ENCODE data around the gene CLSTN1. TPM values are rescaled to one million over a fixed set of nuclear protein-coding genes. Genes with fewer than 3 reads are reported as not detected.
"Not testable (repeated sequence)": the region's sequence is repeated elsewhere in the genome, so short reads cannot be mapped to it uniquely, and the experiment has no call there.

Gene CLSTN1
- polyA plus RNA-seq, 6 donors from 2014 or later, result 11.1 to 31.9 (median 15.0) TPM

GRCh38 chr1:9814619-9815018 lies 9.1 kb downstream of the CLSTN1 start:
- H3K4me1 Mint-ChIP-seq, result peaks cover 19 to 53% (median 38%) of the 10 kb centered on the region in 3 donors
- H3K9me3 Mint-ChIP-seq, result no peaks in the 10 kb centered on the region
- H3K4me3 Mint-ChIP-seq, result no peak overlapping the region
- H3K27me3 Mint-ChIP-seq, result no peaks in the 10 kb centered on the region
- DNase-seq (no peak), ATAC-seq (ENCODE audit: low read depth in 2 of 2) (no peak)
- H3K36me3 Mint-ChIP-seq, result no peaks in the 10 kb centered on the region
- peak overlapping the region in 1 of 6 donors; percentile 80 for H3K27ac Mint-ChIP-seq

DNA sequence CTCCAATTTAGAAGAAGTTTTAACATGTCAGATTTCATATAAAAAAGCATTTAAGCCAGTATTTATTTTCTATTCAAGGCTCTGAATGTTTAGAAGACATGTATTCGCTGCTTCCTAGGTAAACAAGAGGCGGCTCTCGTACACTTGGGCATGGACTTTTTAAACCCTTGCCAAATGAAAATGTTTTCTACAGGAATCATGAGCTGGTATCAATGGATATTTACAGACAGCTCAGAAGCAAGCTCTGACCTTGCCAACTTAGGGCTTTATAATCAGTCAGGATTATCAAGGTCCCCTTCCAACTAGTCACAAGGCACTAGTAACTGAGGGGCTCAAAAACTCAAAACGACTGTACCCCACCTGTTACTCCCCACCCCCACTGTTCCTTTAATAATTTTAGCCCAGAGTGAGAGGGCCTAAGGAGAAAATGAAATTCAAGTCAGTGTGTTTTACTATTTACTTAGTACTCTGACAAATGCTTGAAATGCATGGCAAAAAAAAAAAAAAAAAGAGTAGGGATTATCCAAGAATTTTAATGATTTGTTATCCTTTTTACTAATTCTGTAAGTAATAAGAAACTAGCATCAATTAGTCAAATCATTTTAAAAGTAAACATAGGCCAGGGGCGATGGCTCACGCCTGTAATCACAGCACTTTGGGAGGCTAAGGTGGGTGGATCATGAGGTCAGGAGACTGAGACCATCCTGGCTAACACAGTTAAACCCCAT lies 12.4 kb downstream of the CLSTN1 start:
- DNase-seq, result no peak
- H3K36me3 Mint-ChIP-seq, result no peaks in the 10 kb centered on the region
- ATAC-seq (ENCODE audit: low read depth in 2 of 2), result no peak
- H3K9me3 Mint-ChIP-seq, result no peaks in the 10 kb centered on the region
- no peak overlapping the region for H3K4me3 Mint-ChIP-seq
- H3K27ac Mint-ChIP-seq, result peak overlapping the region in 2 of 6 donors; percentile 26 to 32
- no peaks in the 10 kb centered on the region for H3K27me3 Mint-ChIP-seq
- peaks cover 34 to 64% (median 54%) of the 10 kb centered on the region in 3 donors for H3K4me1 Mint-ChIP-seq

DNA sequence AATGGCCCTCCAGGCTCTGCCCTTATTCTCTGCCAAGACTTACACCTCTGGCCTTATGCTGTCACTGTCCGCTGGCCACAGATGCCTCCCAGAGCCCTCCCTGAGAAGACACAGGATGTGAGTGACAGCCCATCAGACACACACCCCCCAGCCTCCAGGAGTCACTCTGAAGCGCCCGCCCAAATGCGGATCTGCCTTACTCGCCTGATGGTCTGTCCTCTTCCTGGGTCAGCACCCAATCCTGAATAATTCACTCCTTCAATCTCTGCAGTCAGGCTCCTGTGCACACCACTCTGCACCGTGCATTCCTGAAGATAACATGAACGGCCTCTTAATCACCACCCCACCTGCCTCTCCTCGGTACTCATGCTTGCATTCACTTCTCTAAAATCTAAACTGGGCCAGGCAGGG lies 14.7 kb downstream of the CLSTN1 start:
- H3K4me3 Mint-ChIP-seq, result peak overlapping the region in 5 of 8 donors; percentile 21 to 74 (median 42)
- ATAC-seq (ENCODE audit: low read depth in 2 of 2) (peak; percentile 58 to 70), DNase-seq (peak; percentile 16)
- H3K36me3 Mint-ChIP-seq, result no peaks in the 10 kb centered on the region
- peak overlapping the region in 5 of 6 donors; percentile 22 to 87 (median 75) for H3K27ac Mint-ChIP-seq
- no peaks in the 10 kb centered on the region for H3K27me3 Mint-ChIP-seq
- peaks cover 28 to 67% (median 50%) of the 10 kb centered on the region in 3 donors for H3K4me1 Mint-ChIP-seq
- H3K9me3 Mint-ChIP-seq, result no peaks in the 10 kb centered on the region

GRCh38 chr1:9808459-9808858 lies 15.3 kb downstream of the CLSTN1 start:
- no peaks in the 10 kb centered on the region for H3K9me3 Mint-ChIP-seq
- no peak for DNase-seq
- peaks cover 28 to 61% (median 45%) of the 10 kb centered on the region in 3 donors for H3K4me1 Mint-ChIP-seq
- no peaks in the 10 kb centered on the region for H3K27me3 Mint-ChIP-seq
- H3K36me3 Mint-ChIP-seq, result no peaks in the 10 kb centered on the region
- peak overlapping the region in 3 of 6 donors; percentile 61 to 87 (median 77) for H3K27ac Mint-ChIP-seq
- peak overlapping the region in 2 of 8 donors; percentile 44 to 53 for H3K4me3 Mint-ChIP-seq
- ATAC-seq (ENCODE audit: low read depth in 2 of 2), result no peak

DNA sequence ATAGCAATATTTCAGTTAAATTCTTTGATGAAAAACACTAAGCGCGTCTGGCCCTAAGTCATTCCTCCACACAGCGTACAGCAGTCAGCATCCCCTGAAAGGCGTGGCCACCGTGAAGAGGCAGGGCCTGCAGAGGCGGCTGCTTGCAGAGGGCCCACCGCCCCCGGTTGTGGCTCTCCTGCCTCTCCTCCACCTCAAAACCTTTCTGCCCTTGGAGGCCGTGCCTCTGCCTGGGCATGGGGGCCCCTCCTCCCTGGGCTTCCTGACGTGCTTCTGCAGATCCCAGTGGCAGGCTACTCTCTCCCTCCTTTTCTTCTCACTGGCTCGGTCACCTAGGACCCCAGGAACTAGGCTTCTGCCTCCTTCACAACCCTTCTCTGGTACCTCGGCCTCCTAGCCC lies 16.2 kb downstream of the CLSTN1 start:
- H3K27me3 Mint-ChIP-seq, result no peaks in the 10 kb centered on the region
- no peak for DNase-seq
- H3K9me3 Mint-ChIP-seq, result no peaks in the 10 kb centered on the region
- no peak overlapping the region for H3K4me3 Mint-ChIP-seq
- peaks cover 28 to 60% (median 46%) of the 10 kb centered on the region in 3 donors for H3K4me1 Mint-ChIP-seq
- peak overlapping the region in 3 of 6 donors; percentile 15 to 69 (median 59) for H3K27ac Mint-ChIP-seq
- no peak for ATAC-seq (ENCODE audit: low read depth in 2 of 2)
- H3K36me3 Mint-ChIP-seq, result no peaks in the 10 kb centered on the region

DNA sequence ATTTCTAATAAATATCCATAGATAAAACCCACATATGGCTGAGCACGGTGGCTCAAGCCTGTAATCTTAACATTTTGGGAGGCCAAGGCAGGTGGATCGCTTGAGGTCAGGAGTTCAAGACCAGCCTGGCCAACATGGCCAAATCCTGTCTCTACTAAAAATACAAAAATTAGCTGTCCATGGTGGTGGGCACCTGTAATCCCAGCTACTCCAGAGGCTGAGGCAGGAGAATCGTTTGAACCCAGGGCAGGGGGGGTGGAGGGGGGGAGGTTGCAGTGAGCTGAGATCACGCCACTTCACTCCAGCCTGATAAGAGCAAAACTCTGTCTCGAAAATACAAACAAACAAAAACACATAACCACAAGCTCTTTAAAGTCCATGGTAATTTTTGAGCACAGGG lies 17.8 kb downstream of the CLSTN1 start:
- not testable (repeated sequence) for H3K9me3 Mint-ChIP-seq; ATAC-seq (ENCODE audit: low read depth in 2 of 2); DNase-seq; H3K27me3 Mint-ChIP-seq; H3K36me3 Mint-ChIP-seq; H3K4me3 Mint-ChIP-seq
- Mint-ChIP-seq H3K27ac (peak overlapping the region in 2 of 6 donors; percentile 34 to 76), H3K4me1 (peaks cover 34 to 66% (median 58%) of the 10 kb centered on the region in 3 donors)

- no peak for ATAC-seq (ENCODE audit: low read depth in 2 of 2)
- Mint-ChIP-seq H3K9me3 (no peaks in the 10 kb centered on the region), H3K27me3 (no peaks in the 10 kb centered on the region), H3K4me3 (no peak overlapping the region), H3K27ac (no peak overlapping the region), H3K4me1 (peaks cover 32 to 71% (median 54%) of the 10 kb centered on the region in 3 donors), H3K36me3 (no peaks in the 10 kb centered on the region)
- no peak for DNase-seq
Measured at GRCh38 chr1:9805006-9805508, 18.7 kb downstream of the CLSTN1 start.

GRCh38 chr1:9803003-9803918 lies 20.5 kb downstream of the CLSTN1 start:
- H3K4me3 Mint-ChIP-seq; H3K9me3 Mint-ChIP-seq; H3K27me3 Mint-ChIP-seq; ATAC-seq (ENCODE audit: low read depth in 2 of 2); DNase-seq; H3K36me3 Mint-ChIP-seq: not testable (repeated sequence)
- H3K27ac Mint-ChIP-seq, result peak overlapping the region in 3 of 6 donors; percentile 11 to 80 (median 69)
- peaks cover 25 to 69% (median 49%) of the 10 kb centered on the region in 3 donors for H3K4me1 Mint-ChIP-seq

DNA sequence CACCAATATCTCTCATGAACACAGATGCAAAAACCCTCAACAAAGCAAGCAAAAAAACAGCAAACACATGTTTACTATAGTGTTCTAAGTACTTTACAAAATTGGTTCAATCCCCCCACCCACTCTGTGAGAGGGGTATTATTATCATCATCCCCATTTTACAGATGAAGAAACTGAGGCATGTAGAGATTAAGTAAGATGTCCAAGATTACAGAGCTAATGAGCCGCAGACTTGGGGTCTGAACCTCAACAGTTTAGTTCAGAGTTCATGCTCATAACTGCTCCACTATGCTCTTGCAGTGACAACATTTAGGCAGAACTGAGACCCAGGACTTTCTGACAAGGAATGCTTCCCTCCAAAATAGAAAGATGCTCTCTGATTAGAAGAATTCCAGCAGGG lies 21.9 kb downstream of the CLSTN1 start:
- Mint-ChIP-seq H3K9me3 (no peaks in the 10 kb centered on the region), H3K4me3 (no peak overlapping the region), H3K36me3 (no peaks in the 10 kb centered on the region), H3K27me3 (no peaks in the 10 kb centered on the region), H3K4me1 (peaks cover 31 to 72% (median 56%) of the 10 kb centered on the region in 3 donors), H3K27ac (peak overlapping the region in 5 of 6 donors; percentile 1 to 74 (median 49))
- DNase-seq, result no peak
- no peak for ATAC-seq (ENCODE audit: low read depth in 2 of 2)

- Mint-ChIP-seq H3K4me1 (peaks cover 42 to 74% (median 61%) of the 10 kb centered on the region in 3 donors), H3K27ac (peak overlapping the region in 2 of 6 donors; percentile 30 to 44), H3K36me3 (no peaks in the 10 kb centered on the region), H3K4me3 (no peak overlapping the region), H3K9me3 (no peaks in the 10 kb centered on the region), H3K27me3 (no peaks in the 10 kb centered on the region)
- DNase-seq (no peak), ATAC-seq (ENCODE audit: low read depth in 2 of 2) (no peak)
Measured at GRCh38 chr1:9798236-9799130, 25.3 kb downstream of the CLSTN1 start.

- Mint-ChIP-seq H3K4me1 (peaks cover 50 to 77% (median 67%) of the 10 kb centered on the region in 3 donors), H3K27me3 (no peaks in the 10 kb centered on the region), H3K27ac (peak overlapping the region in 2 of 6 donors; percentile 44 to 88), H3K36me3 (no peaks in the 10 kb centered on the region), H3K4me3 (peak overlapping the region in 1 of 8 donors; percentile 21), H3K9me3 (no peaks in the 10 kb centered on the region)
- ATAC-seq (ENCODE audit: low read depth in 2 of 2) (no peak), DNase-seq (no peak)
Measured at GRCh38 chr1:9797049-9797448, 26.7 kb downstream of the CLSTN1 start.

DNA sequence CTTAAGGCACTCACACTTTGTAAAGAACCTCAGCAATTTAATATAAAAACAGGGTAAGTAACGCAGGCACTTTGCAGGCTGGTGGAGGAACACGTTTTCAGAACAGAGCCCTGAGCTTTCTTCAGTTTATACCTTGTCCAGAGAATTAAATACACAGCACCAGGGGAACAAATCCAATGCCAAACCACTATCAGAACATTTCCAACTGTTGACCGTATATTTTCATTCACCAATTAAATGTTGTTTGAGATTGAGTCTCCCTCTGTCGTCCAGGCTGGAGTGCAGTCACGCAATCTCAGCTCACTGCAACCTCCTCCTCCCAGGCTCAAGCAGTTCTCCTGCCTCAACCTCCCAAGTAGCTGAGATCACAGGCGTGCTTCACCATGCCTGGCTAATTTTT lies 29.7 kb downstream of the CLSTN1 start:
- DNase-seq, result no peak
- H3K27me3 Mint-ChIP-seq, result no peaks in the 10 kb centered on the region
- no peak for ATAC-seq (ENCODE audit: low read depth in 2 of 2)
- no peaks in the 10 kb centered on the region for H3K9me3 Mint-ChIP-seq
- H3K4me1 Mint-ChIP-seq, result peaks cover 41 to 71% (median 59%) of the 10 kb centered on the region in 3 donors
- peak overlapping the region in 3 of 6 donors; percentile 20 to 47 (median 27) for H3K27ac Mint-ChIP-seq
- H3K4me3 Mint-ChIP-seq, result no peak overlapping the region
- no peaks in the 10 kb centered on the region for H3K36me3 Mint-ChIP-seq

All from naive B cell (primary cell).